NB4 (cell line): Measurements from ENCODE around the gene NAXD.
"Not testable (repeated sequence)": the region's sequence is repeated elsewhere in the genome, so short reads cannot be mapped to it uniquely, and the experiment has no call there.

ENCODE experiments used
- DNase-seq: peaks from one replicate; pipeline ENCODE4 v3.0.0; 2010; ENCODE audit warnings: low read depth
- H3K4me3 ChIP-seq: one replicate; pipeline ENCODE4 v1.5.1; 2011; ENCODE audit warnings: mild to moderate bottlenecking, low read depth, low read length, moderate library complexity
- CTCF ChIP-seq: IDR thresholded peaks from one replicate; pipeline ENCODE4 v1.5.1; 2012; ENCODE audit warnings: low read depth, low read length
- MAX ChIP-seq: IDR thresholded peaks from 2 replicates; pipeline ENCODE4 v1.6.1; 2011; ENCODE audit warnings: low read depth, low read length
- MYC ChIP-seq: IDR thresholded peaks from 2 replicates; pipeline ENCODE4 v1.6.1; 2011; ENCODE audit warnings: low read depth, low read length
- POLR2A ChIP-seq: IDR thresholded peaks from 2 replicates; pipeline ENCODE4 v1.6.1; 2011; ENCODE audit warnings: mild to moderate bottlenecking; ENCODE audit not compliant: insufficient read length; ENCODE audit errors: extremely low read depth

Gene NAXD

GRCh38 chr13:110657196-110657595 is 41.9 kb downstream of the NAXD start:
- TF ChIP-seq MAX (no peak), MYC (no peak), CTCF (no peak), POLR2A (no peak)
- no peak for DNase-seq

GRCh38 chr13:110658218-110658911 is 43.0 kb downstream of the NAXD start:
- peak; percentile 78 for DNase-seq

More at GRCh38 chr13:110657196-110657595, 41.9 kb downstream of the NAXD start:
- H3K4me3 ChIP-seq: no peak overlapping the region

GRCh38 chr13:110661256-110661655 is 45.9 kb downstream of the NAXD start:
- no peak for TF ChIP-seq POLR2A
- TF ChIP-seq CTCF: no peak
- no peak for TF ChIP-seq MAX
- no peak for TF ChIP-seq MYC
- H3K4me3 ChIP-seq: no peak overlapping the region
- DNase-seq: no peak

More at GRCh38 chr13:110658218-110658911, 43.0 kb downstream of the NAXD start:
- H3K4me3 ChIP-seq: not testable (repeated sequence)

GRCh38 chr13:110662091-110662490 is 46.7 kb downstream of the NAXD start:
- TF ChIP-seq MYC (no peak), MAX (no peak), POLR2A (no peak), CTCF (no peak)
- no peak for DNase-seq
- H3K4me3 ChIP-seq: no peak overlapping the region

GRCh38 chr13:110662777-110663443 is 47.6 kb downstream of the NAXD start:
- no peak overlapping the region for H3K4me3 ChIP-seq
- TF ChIP-seq MAX (no peak), POLR2A (no peak), MYC (no peak), CTCF (no peak)
- no peak for DNase-seq

- DNase-seq: no peak
- TF ChIP-seq MAX: no peak
- no peak for TF ChIP-seq POLR2A
- TF ChIP-seq MYC: no peak
- TF ChIP-seq CTCF: no peak
- H3K4me3 ChIP-seq: no peak overlapping the region
Observed at GRCh38 chr13:110663491-110663890, 48.1 kb downstream of the NAXD start.
